ENCODE data around the gene KRT222.

KRT222 gene

DNA sequence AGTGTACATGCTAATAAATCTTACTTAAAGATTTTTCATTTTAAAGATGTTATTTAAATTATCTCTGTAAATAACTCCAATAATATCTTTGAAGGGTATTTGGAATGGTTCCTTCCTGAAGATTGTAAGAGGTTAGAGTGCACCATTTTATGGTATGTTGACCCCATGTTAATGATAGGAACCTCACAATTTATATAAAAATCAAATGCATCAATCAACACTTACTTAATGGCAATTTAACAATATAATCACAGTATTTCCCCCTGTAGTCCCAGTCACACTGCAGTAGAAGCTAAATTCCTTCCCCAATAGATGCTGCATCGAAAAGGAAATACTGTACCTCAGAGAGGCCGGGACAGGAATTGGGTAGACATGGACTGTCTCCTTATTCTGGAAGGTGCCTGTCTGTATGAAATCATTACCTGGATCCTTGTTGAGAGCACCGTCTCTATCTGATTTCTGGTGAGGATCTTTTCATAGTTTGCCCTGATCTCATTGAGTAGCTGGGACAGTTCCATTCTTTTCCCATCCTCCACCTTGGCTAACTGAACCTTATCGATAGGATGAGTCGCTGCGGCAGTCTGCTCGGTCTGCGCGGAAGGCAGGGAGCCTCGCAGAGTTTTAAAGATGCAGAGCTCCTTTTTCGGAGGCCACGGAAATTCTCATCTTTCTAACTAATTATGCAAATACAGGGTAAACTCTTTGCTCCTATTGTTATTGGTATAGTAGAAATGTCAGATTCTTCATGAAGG is at the start of gene KRT222:
Gene KRT222 (minus strand): TSS at position 596 of the 752 bp plus-strand sequence. CDS start 78 bp downstream, at position 518.
- DNase-seq (ENCODE audit: low read depth), result no peak

DNA sequence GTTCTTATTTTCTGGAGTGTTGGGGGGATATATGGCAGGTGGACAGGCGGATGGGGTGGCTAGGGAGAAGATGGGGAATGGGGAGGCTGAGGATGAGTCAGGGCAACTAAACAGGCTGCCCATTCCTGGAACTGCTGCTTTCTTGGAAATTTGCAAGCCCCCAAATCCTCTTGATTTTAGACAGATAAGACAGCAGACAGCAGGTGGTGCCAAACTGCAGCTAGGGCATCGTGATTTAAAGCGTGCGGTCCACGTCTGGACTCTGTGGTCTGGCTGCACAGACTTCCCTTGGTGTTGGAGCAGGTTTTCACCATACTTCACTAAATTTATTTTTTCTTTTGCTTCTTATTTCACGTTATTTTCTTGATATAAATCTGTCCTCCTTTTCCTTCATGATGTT is 49.5 kb upstream of the KRT222 start:
- no peak for DNase-seq (ENCODE audit: low read depth)

- no peak for DNase-seq (ENCODE audit: low read depth)
Measured at GRCh38 chr17:40707745-40708144, 42.8 kb upstream of the KRT222 start.

- no peak for DNase-seq (ENCODE audit: low read depth)
Measured at GRCh38 chr17:40705584-40705983, 40.6 kb upstream of the KRT222 start.

GRCh38 chr17:40703652-40704051 is 38.7 kb upstream of the KRT222 start, which contains the start of gene KRT24:
TSS of gene KRT24 (minus strand) at chr17:40703752. CDS start at chr17:40703693, 59 bp downstream.
- no peak for DNase-seq (ENCODE audit: low read depth)

- no peak for DNase-seq (ENCODE audit: low read depth)
Measured at GRCh38 chr17:40702271-40702670, 37.3 kb upstream of the KRT222 start.

- no peak for DNase-seq (ENCODE audit: low read depth)
Measured at GRCh38 chr17:40699853-40700252, 34.9 kb upstream of the KRT222 start.

- DNase-seq (ENCODE audit: low read depth), result no peak
Measured at GRCh38 chr17:40699371-40699770, 34.4 kb upstream of the KRT222 start.

- DNase-seq (ENCODE audit: low read depth), result no peak
Measured at GRCh38 chr17:40697297-40697696, 32.3 kb upstream of the KRT222 start.

GRCh38 chr17:40696651-40697072 is 31.7 kb upstream of the KRT222 start:
- DNase-seq (ENCODE audit: low read depth), result no peak

GRCh38 chr17:40695874-40696472 is 31.0 kb upstream of the KRT222 start:
- no peak for DNase-seq (ENCODE audit: low read depth)

DNA sequence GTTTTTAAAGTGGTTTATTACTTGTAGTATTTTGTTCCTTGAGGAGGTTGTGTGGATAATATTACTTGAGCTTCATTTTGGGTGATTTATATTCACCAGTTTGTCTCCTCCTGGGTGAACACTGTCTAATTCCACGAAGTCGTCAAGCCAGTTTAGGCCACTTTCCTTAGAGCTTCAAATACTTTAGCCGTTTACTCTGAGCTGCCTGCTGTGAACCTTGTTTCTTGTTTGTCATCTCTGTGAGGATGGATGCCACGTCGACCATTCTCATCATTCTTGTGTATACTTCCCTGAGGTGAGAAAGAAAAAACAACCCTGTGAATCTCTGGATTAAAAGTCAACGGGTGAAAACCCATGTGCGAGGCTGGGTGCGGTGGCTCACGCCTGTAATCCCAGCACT is 29.6 kb upstream of the KRT222 start:
- no peak for DNase-seq (ENCODE audit: low read depth)

DNA sequence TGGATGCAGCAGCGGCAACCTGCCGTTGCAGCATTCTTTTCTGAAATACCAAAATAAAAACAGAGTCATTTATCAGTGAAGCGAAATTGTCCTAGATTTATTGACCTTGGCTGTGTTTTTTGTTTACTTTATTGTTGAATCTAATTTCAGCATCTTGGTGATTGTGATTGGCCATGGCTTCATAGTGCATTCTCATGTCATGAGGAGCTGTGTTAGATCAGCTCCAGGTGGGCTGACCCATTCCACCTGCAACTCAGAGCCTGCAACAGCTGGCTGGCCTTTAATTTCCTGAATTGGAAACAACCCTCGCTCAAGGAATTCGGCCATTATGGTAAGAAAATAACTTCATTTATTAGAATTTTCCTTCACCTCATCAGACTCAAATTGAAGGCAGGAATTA is 22.1 kb upstream of the KRT222 start:
- DNase-seq (ENCODE audit: low read depth), result no peak

DNA sequence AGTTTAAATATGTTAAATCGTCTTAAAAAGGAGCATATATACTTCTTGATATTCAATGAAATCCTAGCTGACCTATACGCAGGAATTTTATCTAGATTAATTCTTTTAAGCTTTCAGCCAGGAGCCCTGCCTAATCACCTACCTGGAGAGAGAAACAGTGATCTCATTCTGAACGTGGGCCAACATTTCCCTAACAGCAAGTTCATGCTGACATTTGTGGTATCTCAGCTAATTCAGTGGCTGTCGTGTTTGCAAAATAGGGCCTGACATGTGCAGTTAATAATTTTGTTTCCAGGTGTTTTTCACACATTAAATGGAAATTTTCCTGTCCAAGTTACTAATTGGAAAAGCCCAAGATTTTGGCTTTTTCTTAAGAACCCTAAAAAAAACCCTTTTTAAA is 21.2 kb upstream of the KRT222 start:
- no peak for DNase-seq (ENCODE audit: low read depth)

- DNase-seq (ENCODE audit: low read depth), result no peak
Measured at GRCh38 chr17:40680998-40681397, 16.0 kb upstream of the KRT222 start.

DNA sequence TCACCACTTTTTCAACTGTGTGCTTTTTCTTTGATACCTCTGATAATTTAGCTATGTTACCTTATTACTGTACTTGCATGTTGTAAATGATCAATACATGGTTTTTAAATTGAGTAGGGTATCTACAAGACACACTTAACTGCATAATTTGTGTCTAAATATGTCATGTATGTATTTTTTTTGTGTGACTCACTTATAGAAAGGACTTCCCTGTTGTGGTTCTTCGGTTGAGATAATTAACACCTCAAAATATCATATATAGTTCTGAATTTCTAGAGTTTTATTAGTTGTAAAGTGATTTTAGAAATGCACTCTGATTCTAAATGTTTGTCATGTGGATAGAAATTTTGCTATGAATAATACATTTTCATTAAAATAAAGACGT is 14.5 kb upstream of the KRT222 start:
- DNase-seq (ENCODE audit: low read depth), result no peak

- no peak for DNase-seq (ENCODE audit: low read depth)
Measured at GRCh38 chr17:40678902-40679522, 14.0 kb upstream of the KRT222 start.

DNA sequence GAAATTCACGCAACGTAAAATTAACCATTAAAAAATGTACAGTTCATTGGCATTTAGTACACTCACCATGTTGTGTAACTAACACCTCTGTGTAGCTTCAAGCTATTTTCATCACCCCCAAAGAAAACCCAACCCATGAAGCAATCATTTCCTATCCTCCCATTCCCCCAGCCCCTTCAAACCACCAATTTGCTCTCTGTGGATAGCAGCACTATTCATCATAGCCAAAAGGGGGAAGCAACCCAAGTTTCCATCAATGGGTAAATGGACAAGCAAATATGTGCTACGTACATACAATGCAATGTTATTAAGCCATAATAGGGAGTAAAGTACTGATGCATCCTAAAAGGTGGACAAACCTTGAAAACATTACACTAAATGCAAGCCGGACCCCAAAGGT is 10.9 kb upstream of the KRT222 start:
- no peak for DNase-seq (ENCODE audit: low read depth)

GRCh38 chr17:40672654-40673053 is 7.7 kb upstream of the KRT222 start:
- DNase-seq (ENCODE audit: low read depth), result no peak

- DNase-seq (ENCODE audit: low read depth), result no peak
Measured at GRCh38 chr17:40671282-40671681, 6.3 kb upstream of the KRT222 start.

DNA sequence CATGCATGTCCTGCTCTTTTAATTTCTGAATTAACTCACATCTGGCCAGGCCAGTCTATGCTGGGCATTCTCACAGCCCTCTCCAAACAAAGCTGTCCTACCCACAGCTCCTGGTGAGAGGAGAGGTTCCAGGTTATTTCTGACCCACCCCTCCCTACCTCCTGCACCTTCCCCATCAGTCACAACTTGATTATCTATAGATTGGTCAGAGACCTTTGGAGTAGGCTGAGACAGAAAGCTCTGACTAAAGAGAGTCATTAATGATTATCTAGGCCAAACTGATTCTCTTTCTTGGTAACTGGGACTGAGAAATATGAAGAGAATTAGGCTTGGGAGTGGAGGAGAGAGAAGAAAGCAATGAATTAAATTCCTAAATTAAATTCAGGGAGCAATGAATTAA is 1.4 kb upstream of the KRT222 start:
- no peak for DNase-seq (ENCODE audit: low read depth)

- DNase-seq (ENCODE audit: low read depth), result no peak
Measured at GRCh38 chr17:40663252-40663651, 1.7 kb downstream of the KRT222 start.

DNA sequence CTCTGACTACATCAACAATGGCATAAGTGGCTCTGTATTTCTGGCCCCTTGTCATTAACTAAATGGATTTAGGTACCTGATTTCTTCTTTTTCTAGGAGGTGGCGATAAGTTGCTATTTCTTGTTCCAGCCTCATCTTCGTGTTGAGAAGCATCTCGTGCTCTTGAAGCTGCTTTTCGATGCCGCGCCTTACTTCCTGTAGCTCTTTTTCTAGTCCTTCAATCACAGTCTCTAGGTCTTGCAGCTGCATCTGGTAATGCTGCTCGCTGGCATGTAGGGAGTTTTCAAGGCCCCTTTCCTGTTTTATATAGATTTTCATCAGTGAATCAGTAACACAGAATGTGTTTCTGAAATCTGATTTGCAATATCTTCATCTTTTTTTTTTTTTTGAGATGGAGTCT is 5.1 kb downstream of the KRT222 start:
- no peak for DNase-seq (ENCODE audit: low read depth)
